Activated naive CD4-positive, alpha-beta T cell treated with anti-CD3 and anti-CD28 coated beads, Interleukin-2, amount 10 ng/mL, durations not matched to agents 7 days and 5 days (primary cell): Measurements from ENCODE around the gene PDE4A.
"Not testable (repeated sequence)": the region's sequence is repeated elsewhere in the genome, so short reads cannot be mapped to it uniquely, and the experiment has no call there.

ENCODE experiments used
- CTCF ChIA-PET: fragments of 350-600 bp; sonication (Branson Sonifier 250); formaldehyde crosslinking; loops from one replicate; lab custom pipeline; 2021; ENCODE audit warnings: antibody characterized with exemption; lab: Charles Lee
- DNase-seq: peaks from one replicate; pipeline ENCODE4 v3.0.0-alpha.2; 2020
- H3K27ac Mint-ChIP-seq: one replicate; pipeline ENCODE4 v1.8.0; 2021; ENCODE audit warnings: mild to moderate bottlenecking, moderate library complexity, mixed read lengths
- H3K27me3 Mint-ChIP-seq: one replicate; pipeline ENCODE4 v1.8.0; 2021; ENCODE audit warnings: mild to moderate bottlenecking, mixed read lengths
- H3K36me3 Mint-ChIP-seq: one replicate; pipeline ENCODE4 v1.8.0; 2021; ENCODE audit warnings: mixed read lengths
- H3K4me1 Mint-ChIP-seq: one replicate; pipeline ENCODE4 v1.8.0; 2021; ENCODE audit warnings: mixed read lengths
- H3K4me3 Mint-ChIP-seq: one replicate; pipeline ENCODE4 v1.8.0; 2021; ENCODE audit warnings: mild to moderate bottlenecking, moderate library complexity, mixed read lengths
- H3K9me3 Mint-ChIP-seq: one replicate; pipeline ENCODE4 v1.8.0; 2021; ENCODE audit warnings: mixed read lengths

The PDE4A gene

GRCh38 chr19:10450191-10450852 lies 30.0 kb downstream of the PDE4A start:
- CTCF ChIA-PET: interaction anchor here (1.1 kb wide), 1 partner anchor 13 kb away, joined by 3 read pairs; no protein-coding TSS in a partner anchor
- Mint-ChIP-seq H3K4me1 (peaks cover 13% of the 10 kb centered on the region), H3K27ac (no peak overlapping the region), H3K4me3 (no peak overlapping the region), H3K9me3 (no peaks in the 10 kb centered on the region), H3K27me3 (peaks cover 15% of the 10 kb centered on the region), H3K36me3 (peaks cover 11% of the 10 kb centered on the region)
- no peak for DNase-seq

- Mint-ChIP-seq H3K4me3 (no peak overlapping the region), H3K36me3 (peaks cover 11% of the 10 kb centered on the region), H3K27me3 (peaks cover 15% of the 10 kb centered on the region), H3K4me1 (peaks cover 13% of the 10 kb centered on the region), H3K27ac (no peak overlapping the region), H3K9me3 (no peaks in the 10 kb centered on the region)
- CTCF ChIA-PET: interaction anchor here (1.1 kb wide), 1 partner anchor 14 kb away, joined by 3 read pairs; no protein-coding TSS in a partner anchor
- DNase-seq: no peak
These were observed 30.7 kb downstream of the PDE4A start for GRCh38 chr19:10450853-10451609.

- Mint-ChIP-seq H3K9me3 (no peaks in the 10 kb centered on the region), H3K27me3 (peaks cover 19% of the 10 kb centered on the region), H3K36me3 (peaks cover 9% of the 10 kb centered on the region), H3K4me3 (no peak overlapping the region), H3K4me1 (peaks cover 8% of the 10 kb centered on the region), H3K27ac (no peak overlapping the region)
- DNase-seq: no peak
- CTCF ChIA-PET: no interaction called here
These were observed 32.6 kb downstream of the PDE4A start for GRCh38 chr19:10452726-10453618.

GRCh38 chr19:10453852-10454251 lies 33.5 kb downstream of the PDE4A start:
- Mint-ChIP-seq H3K4me3 (no peak overlapping the region), H3K4me1 (peaks cover 8% of the 10 kb centered on the region), H3K27ac (no peak overlapping the region), H3K9me3 (no peaks in the 10 kb centered on the region), H3K36me3 (peaks cover 8% of the 10 kb centered on the region), H3K27me3 (peaks cover 16% of the 10 kb centered on the region)
- DNase-seq: no peak
- CTCF ChIA-PET: interaction anchor here (1.1 to 1.5 kb wide), 4 partner anchors 18 to 88 kb away, joined by 3 to 5 read pairs (median 4); no protein-coding TSS in a partner anchor

GRCh38 chr19:10454267-10454666 lies 33.9 kb downstream of the PDE4A start:
- peaks cover 12% of the 10 kb centered on the region for H3K27me3 Mint-ChIP-seq
- peaks cover 5% of the 10 kb centered on the region for H3K36me3 Mint-ChIP-seq
- no peak overlapping the region for H3K27ac Mint-ChIP-seq
- H3K4me3 Mint-ChIP-seq: no peak overlapping the region
- CTCF ChIA-PET: interaction anchor here (1.1 to 1.5 kb wide), 4 partner anchors 19 to 87 kb away, joined by 3 to 5 read pairs (median 4); no protein-coding TSS in a partner anchor
- DNase-seq: no peak
- no peaks in the 10 kb centered on the region for H3K9me3 Mint-ChIP-seq
- peaks cover 8% of the 10 kb centered on the region for H3K4me1 Mint-ChIP-seq

- not testable (repeated sequence) for DNase-seq, H3K4me3 Mint-ChIP-seq, H3K36me3 Mint-ChIP-seq, H3K9me3 Mint-ChIP-seq, H3K27ac Mint-ChIP-seq
- CTCF ChIA-PET: interaction anchor here (1.5 kb wide), 1 partner anchor 42 kb away, joined by 5 read pairs; no protein-coding TSS in a partner anchor
- Mint-ChIP-seq H3K4me1 (peaks cover 14% of the 10 kb centered on the region), H3K27me3 (peaks cover 30% of the 10 kb centered on the region)
These were observed 38.4 kb downstream of the PDE4A start for GRCh38 chr19:10458733-10459132.

GRCh38 chr19:10460714-10461046 lies 40.3 kb downstream of the PDE4A start:
- H3K4me3 Mint-ChIP-seq: no peak overlapping the region
- H3K27ac Mint-ChIP-seq: no peak overlapping the region
- DNase-seq: no peak
- peaks cover 14% of the 10 kb centered on the region for H3K4me1 Mint-ChIP-seq
- H3K27me3 Mint-ChIP-seq: peaks cover 24% of the 10 kb centered on the region
- no peaks in the 10 kb centered on the region for H3K9me3 Mint-ChIP-seq
- CTCF ChIA-PET: no interaction called here
- H3K36me3 Mint-ChIP-seq: peaks cover 7% of the 10 kb centered on the region

GRCh38 chr19:10461047-10461949 lies 41.0 kb downstream of the PDE4A start:
- DNase-seq: peak; percentile 90
- CTCF ChIA-PET: no interaction called here
- Mint-ChIP-seq H3K9me3 (no peaks in the 10 kb centered on the region), H3K27ac (no peak overlapping the region), H3K4me3 (no peak overlapping the region), H3K36me3 (peaks cover 7% of the 10 kb centered on the region), H3K27me3 (peaks cover 24% of the 10 kb centered on the region), H3K4me1 (peaks cover 14% of the 10 kb centered on the region)

- Mint-ChIP-seq H3K4me1 (peaks cover 14% of the 10 kb centered on the region), H3K27me3 (peaks cover 24% of the 10 kb centered on the region)
- H3K4me3 Mint-ChIP-seq, H3K27ac Mint-ChIP-seq, DNase-seq, H3K9me3 Mint-ChIP-seq, H3K36me3 Mint-ChIP-seq: not testable (repeated sequence)
- CTCF ChIA-PET: interaction anchor here (1.4 kb wide), 1 partner anchor 11 kb away, joined by 3 read pairs; no protein-coding TSS in a partner anchor
These were observed 41.7 kb downstream of the PDE4A start for GRCh38 chr19:10462042-10462441.

- no peak for DNase-seq
- H3K36me3 Mint-ChIP-seq: peaks cover 7% of the 10 kb centered on the region
- peaks cover 22% of the 10 kb centered on the region for H3K27me3 Mint-ChIP-seq
- H3K4me3 Mint-ChIP-seq: no peak overlapping the region
- no peak overlapping the region for H3K27ac Mint-ChIP-seq
- CTCF ChIA-PET: interaction anchor here (0.6 to 1.4 kb wide), 2 partner anchors 11 to 49 kb away, joined by 3 to 5 read pairs; no protein-coding TSS in a partner anchor
- no peaks in the 10 kb centered on the region for H3K9me3 Mint-ChIP-seq
- H3K4me1 Mint-ChIP-seq: peaks cover 14% of the 10 kb centered on the region
These were observed 42.2 kb downstream of the PDE4A start for GRCh38 chr19:10462557-10462956.

GRCh38 chr19:10464456-10464855 lies 44.1 kb downstream of the PDE4A start:
- no peaks in the 10 kb centered on the region for H3K9me3 Mint-ChIP-seq
- H3K4me1 Mint-ChIP-seq: peaks cover 14% of the 10 kb centered on the region
- CTCF ChIA-PET: no interaction called here
- peaks cover 20% of the 10 kb centered on the region for H3K27me3 Mint-ChIP-seq
- no peak for DNase-seq
- peaks cover 9% of the 10 kb centered on the region for H3K36me3 Mint-ChIP-seq
- H3K27ac Mint-ChIP-seq: no peak overlapping the region
- no peak overlapping the region for H3K4me3 Mint-ChIP-seq

- no peak overlapping the region for H3K4me3 Mint-ChIP-seq
- CTCF ChIA-PET: interaction anchor here (2.1 kb wide), 1 partner anchor 11 kb away, joined by 9 read pairs; no protein-coding TSS in a partner anchor
These were observed 46.9 kb downstream of the PDE4A start for GRCh38 chr19:10467104-10467706.

GRCh38 chr19:10468133-10468532 lies 47.8 kb downstream of the PDE4A start:
- H3K4me3 Mint-ChIP-seq: no peak overlapping the region
- no peak for DNase-seq
- H3K27ac Mint-ChIP-seq: no peak overlapping the region
- H3K27me3 Mint-ChIP-seq: peaks cover 15% of the 10 kb centered on the region
- H3K36me3 Mint-ChIP-seq: peaks cover 7% of the 10 kb centered on the region
- H3K4me1 Mint-ChIP-seq: no peaks in the 10 kb centered on the region
- CTCF ChIA-PET: no interaction called here
- H3K9me3 Mint-ChIP-seq: no peaks in the 10 kb centered on the region

More at GRCh38 chr19:10467104-10467706, 46.9 kb downstream of the PDE4A start:
- DNase-seq: no peak
- Mint-ChIP-seq H3K36me3 (peaks cover 7% of the 10 kb centered on the region), H3K27ac (no peak overlapping the region), H3K9me3 (no peaks in the 10 kb centered on the region), H3K4me1 (peaks cover 2% of the 10 kb centered on the region), H3K27me3 (peaks cover 21% of the 10 kb centered on the region)
